Amygdala (tissue), 56 donors: Measurements from ENCODE around the gene RIOK1.
"Not testable (repeated sequence)": the region's sequence is repeated elsewhere in the genome, so short reads cannot be mapped to it uniquely, and the experiment has no call there.

ENCODE experiments used
- DNase-seq, 56 donors: peaks; one replicate each; lab custom pipeline; 2025; lab: John Stamatoyannopoulos, UW

The RIOK1 gene

GRCh38 chr6:7438011-7438410, 48.4 kb downstream of the RIOK1 start:
- DNase-seq: no peak

GRCh38 chr6:7439228-7439627, 49.6 kb downstream of the RIOK1 start:
- DNase-seq: no peak

- DNase-seq: no peak
These were observed 50.9 kb downstream of the RIOK1 start for GRCh38 chr6:7440476-7440875.

GRCh38 chr6:7441048-7441775, 51.6 kb downstream of the RIOK1 start:
- no peak for DNase-seq

- DNase-seq: no peak
These were observed 52.9 kb downstream of the RIOK1 start for GRCh38 chr6:7442467-7442866.

GRCh38 chr6:7445101-7445500, 55.5 kb downstream of the RIOK1 start:
- DNase-seq: no peak

GRCh38 chr6:7445885-7446461, 56.4 kb downstream of the RIOK1 start:
- no peak for DNase-seq

GRCh38 chr6:7446619-7447325, 57.2 kb downstream of the RIOK1 start:
- no peak for DNase-seq

- no peak for DNase-seq
These were observed 58.6 kb downstream of the RIOK1 start for GRCh38 chr6:7448232-7448631.

- no peak for DNase-seq
These were observed 59.4 kb downstream of the RIOK1 start for GRCh38 chr6:7449018-7449417.

GRCh38 chr6:7451326-7451725, 61.7 kb downstream of the RIOK1 start:
- DNase-seq: no peak

GRCh38 chr6:7452898-7453297, 63.3 kb downstream of the RIOK1 start:
- DNase-seq: no peak

GRCh38 chr6:7454696-7455358, 65.2 kb downstream of the RIOK1 start:
- DNase-seq: no peak

GRCh38 chr6:7456302-7456701, 66.7 kb downstream of the RIOK1 start:
- DNase-seq: not testable (repeated sequence)

- DNase-seq: no peak
These were observed 71.8 kb downstream of the RIOK1 start for GRCh38 chr6:7461416-7461815.

- DNase-seq: no peak
These were observed 74.2 kb downstream of the RIOK1 start for GRCh38 chr6:7463785-7464184.

- no peak for DNase-seq
These were observed 77.6 kb downstream of the RIOK1 start for GRCh38 chr6:7467007-7467897.
